ENCODE data around the gene LAMB4.

Gene LAMB4

DNA sequence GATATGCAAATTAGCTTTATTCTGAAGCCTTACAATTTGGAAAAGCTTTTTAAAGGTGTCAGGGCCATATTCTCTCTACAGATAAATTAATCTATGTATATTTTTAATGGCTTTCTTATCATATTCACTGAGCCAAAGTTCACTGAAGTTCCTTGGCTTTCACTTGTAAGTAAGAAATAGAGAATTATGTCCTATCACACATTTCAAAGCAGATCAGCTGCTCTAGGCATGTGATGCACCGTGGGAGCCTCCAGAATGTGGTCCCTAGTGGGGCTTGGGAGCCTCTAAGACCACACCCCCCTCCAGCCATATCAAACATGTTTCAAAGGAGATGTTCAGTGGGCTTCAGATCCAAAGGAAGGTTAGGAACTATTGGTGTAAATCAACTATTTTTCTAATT is 51.5 kb downstream of the LAMB4 start:
- DNase-seq (ENCODE audit: low read depth in 2 of 2), result no peak

DNA sequence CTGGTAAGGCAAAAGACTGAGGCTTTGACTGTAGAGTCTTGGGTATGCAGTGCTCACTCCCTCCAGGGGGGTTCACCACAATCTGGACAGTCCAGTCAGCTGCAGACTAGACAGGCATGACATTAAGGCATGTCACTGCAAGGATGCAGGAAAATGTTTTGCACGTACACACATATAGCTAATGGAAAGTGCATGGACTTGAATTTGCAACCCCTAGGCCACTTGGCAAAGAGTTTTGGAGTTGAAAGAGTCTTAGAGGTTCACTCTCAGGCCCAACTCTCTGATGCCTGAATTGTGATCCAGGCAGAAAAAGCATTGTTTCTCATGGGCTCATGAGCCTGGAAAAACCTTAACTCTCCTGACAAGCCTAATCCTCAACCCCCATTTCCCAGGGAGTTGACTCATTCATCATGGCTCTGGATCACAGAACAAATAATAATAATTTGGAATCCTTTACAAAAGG is 51.9 kb downstream of the LAMB4 start:
- DNase-seq (ENCODE audit: low read depth in 2 of 2), result no peak

DNA sequence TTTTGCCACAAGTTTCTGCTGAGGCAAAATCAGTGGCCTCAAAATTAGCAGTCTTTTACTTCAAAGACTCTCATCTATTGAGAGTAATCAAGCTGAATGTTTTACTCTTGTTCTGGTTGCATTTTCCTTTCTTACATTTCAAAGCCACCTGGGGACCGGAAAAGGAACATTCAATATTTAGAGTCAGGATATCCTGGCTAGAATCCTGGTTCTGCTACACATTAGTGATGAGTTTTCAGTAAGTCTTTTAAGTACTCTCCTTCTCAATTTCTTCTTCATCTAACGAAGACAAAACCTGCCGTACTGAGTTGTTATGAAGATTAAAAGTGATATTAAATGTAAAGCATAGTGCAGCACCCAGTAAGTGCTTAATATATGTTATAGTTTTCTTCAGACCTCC is 52.5 kb downstream of the LAMB4 start:
- DNase-seq (ENCODE audit: low read depth in 2 of 2), result no peak

DNA sequence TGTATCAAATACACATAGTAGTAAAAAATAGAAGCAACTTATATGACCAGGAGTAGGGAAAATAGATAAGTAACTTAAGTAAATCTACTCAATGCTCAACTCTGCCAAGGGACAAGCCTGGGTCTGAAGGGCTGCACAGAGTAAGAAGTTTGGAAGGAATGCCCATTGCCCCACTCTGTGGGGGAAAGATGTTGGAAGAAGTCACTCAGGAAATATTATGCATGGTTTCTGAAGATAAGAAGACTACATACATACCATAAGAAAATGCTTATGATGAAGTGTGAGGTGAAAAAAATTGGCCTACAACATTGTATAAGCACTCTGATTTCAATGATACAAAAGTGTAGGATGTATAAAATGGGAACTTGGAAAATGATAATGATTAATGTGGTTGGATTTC is 54.0 kb downstream of the LAMB4 start:
- DNase-seq (ENCODE audit: low read depth in 2 of 2), result no peak

DNA sequence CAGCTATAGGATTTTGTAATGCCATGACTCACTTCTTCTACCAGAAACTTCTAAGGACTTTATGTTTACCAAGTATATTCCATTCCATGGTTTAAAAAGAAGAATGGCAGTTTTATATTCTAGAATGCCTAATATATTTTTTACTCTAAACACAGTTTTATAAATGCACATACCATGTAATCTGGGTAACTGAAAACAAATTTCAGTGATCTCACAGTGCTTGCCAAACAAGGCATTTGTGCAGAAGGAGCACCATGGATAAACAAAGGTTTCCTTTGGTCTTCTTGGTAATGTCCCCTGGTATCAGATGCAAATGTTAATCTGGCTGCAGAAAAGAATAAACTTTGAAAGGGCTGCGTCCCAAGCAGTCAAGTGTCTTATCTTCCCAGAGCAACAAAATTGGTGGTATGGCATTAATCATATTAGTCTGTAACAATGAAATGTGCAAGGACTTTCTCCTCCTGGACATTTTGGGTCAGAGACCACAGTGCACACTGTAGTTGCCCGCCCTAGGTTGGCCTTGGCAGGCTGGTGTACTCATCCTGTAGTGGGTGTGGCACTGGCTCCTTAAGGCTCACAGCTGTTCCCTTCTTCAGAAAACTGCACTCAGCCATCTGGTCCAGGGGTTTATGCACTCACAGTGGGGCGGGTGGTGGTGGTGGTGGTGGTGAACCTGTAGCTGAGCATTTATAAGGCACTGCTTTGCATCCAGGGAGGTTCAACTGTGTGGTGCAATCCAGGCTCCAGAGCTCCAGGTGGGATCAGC is 56.7 kb downstream of the LAMB4 start:
- DNase-seq (ENCODE audit: low read depth in 2 of 2), result no peak

DNA sequence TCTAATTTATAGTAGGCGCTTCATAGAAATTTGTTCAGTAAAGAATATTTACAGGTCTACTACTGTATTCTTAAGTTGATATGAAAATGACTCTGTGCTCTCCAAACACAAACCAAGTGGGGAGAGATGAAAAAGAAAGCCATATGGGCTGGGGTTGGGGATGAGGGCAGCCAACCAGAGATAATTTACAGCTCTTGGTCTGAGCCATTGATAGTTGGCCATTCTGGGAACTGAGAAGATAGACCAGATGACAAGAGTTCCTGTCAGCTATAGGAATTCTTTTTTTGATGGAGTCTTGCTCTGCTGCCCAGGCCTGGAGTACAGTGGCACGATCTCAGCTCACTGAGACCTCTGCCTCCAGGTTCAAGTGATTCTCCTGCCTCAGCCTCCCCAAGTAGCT is 57.4 kb downstream of the LAMB4 start:
- DNase-seq (ENCODE audit: low read depth in 2 of 2), result no peak

DNA sequence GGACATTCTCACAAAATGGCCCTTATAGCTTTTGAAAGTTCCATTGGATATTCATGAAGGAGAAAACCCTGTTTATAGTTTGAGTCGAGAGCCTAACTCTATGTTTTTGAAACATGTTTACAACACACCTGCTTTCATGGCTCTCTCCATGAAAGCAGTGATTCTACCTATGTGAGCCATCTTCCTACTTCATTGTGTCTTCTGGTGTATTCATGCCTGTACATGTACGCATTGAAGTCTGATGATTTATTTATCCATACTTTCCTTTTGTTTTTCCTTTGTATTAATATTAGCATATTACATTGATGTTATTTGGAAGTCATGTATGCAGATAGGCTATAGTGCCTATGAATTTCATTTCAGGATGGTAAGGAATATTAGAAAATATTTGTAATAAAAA is 58.0 kb downstream of the LAMB4 start:
- no peak for DNase-seq (ENCODE audit: low read depth in 2 of 2)

DNA sequence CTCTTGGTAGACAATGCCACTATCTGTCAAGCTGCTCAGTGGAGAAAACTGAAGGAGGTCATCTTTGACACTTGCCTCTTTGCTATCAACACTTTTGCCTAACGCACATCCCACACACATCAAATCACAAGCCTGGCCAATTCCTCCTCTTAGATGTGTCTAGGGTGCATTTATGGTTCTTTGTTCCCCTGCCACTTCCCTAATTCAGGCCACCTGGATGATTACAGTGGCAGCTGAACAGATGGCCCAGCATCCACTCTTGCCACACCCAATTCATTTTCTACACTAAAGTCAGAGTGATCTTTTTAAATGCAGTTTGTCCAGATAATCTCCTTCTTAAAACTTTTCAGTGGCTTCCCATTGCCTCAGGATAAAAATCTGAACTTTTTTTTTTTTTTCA is 58.6 kb downstream of the LAMB4 start:
- no peak for DNase-seq (ENCODE audit: low read depth in 2 of 2)

DNA sequence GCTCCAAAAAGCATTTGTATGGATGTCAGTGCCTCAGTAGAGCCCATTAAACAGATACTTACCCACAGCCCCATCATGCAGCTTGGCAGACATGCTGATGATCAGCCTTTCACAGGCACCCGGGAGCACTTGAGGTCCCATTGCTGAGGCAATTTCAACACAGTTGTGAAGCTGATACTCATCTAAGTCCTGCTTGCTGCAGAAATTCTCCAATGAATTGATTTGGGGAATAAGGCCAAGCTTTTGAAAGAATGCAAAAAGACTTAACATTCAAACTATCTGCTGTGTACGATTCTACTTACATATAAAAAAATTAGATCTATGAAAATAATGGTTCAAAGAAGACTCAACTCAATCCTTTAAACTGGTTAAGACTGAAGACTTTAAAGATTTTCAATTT is 60.5 kb downstream of the LAMB4 start:
- DNase-seq (ENCODE audit: low read depth in 2 of 2), result no peak

DNA sequence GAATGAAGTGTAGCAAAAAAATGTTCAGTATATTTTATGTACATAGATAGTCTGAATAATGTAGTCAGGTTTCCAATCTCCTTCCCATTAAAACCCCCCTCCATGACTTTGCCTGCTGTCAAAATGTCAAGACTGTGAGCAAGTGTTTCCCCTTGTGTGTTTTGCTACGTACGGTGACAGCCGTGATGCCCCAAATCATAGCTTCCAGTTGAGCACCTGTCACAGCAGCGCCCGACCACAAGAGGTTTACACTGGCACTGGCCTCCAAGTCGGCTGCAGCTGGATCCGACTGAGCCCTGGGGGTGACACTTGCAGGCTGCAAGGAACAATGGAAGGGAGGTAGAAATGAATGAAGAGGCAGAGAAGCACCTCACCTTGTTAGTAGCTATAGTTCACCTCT is 62.3 kb downstream of the LAMB4 start:
- no peak for DNase-seq (ENCODE audit: low read depth in 2 of 2)

DNA sequence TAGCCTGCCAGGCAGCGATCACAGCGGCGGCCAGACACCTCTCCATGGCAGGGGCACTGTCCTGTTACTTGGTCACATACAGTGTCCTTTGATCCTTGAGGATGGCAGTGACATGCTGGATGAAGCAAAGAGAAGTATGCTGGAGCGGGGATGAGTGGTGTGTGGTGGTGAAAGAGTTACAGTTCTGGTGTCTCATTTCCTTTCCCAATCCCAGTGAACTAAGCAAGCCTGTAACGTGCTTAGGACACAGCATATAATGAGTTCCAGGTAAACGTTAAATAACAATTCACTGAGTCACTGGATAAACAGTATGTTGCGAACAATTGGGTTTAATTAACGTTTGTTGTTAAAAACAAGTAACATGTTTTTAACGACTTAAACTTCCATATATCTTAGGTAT is 63.7 kb downstream of the LAMB4 start:
- DNase-seq (ENCODE audit: low read depth in 2 of 2), result no peak

DNA sequence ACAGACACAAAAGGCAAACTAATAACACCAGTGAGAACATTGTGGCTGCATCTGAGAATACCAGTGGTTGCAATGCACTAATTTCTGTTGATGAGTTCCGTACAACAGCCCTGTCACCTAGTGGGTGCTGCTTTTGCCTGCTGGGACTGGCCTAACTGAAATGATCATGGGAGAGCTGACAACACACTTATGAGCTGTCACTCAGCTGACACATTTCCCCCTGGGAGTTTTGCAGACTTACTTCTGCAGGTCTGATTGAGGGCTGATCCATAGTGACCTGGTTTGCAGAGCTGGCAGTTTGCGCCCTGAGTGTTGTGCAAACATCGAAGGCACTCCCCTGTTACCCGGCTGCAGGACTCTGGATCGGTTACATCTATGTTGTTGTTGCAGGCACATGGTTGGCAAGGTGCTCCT is 66.6 kb downstream of the LAMB4 start:
- no peak for DNase-seq (ENCODE audit: low read depth in 2 of 2)

DNA sequence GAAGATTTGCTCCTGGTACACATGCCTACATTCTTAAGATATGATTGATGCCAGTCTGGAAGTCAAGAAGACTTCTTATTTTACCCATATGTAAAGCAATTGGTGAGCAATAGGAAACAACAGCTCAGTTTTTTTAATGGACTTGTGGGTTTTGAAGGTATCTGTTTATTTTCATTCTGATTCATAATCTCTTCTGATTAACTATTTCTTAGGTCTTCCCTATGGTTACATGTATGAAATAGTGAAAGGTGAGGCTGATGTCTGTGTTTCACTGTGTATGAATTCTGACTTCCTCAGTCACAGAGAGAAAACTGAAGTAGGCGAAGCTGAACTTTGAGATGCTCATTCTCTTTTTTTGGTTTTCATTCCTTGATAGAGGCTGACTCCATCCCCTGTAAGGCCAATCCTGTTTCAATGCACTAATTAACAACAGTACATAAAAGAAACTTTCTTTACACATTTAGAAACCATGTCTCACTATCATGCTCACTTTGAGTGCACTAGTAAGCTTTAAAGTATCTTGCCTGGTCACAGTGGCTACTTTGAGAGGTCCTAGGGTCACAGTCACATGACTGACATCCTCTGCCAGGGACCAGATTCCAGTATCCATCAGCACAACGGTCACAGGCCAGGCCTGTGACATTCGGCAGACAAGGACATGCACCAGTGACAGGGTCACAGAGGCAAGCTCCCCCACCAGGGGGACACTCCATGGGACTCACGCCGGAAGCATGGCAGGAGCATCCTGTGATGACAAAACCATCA is 67.7 kb downstream of the LAMB4 start:
- no peak for DNase-seq (ENCODE audit: low read depth in 2 of 2)

DNA sequence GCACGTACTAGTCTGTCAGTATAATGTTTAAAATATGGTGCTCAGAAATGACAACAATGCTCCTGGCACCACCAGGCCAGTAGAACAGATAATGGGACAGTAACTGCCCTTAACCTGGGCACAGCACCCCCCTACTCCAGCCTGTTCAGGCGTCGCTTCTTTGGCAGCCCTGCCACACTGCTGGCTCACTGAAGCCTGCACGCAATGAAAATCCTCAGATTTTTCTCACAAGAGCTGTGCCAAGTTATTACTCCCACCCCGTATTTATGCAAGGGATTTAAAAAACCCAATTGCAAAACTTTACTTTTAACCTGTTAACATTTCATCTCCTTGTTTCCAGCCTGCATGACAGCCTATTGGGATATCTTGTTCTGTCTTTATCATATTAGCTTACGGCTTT is 70.6 kb downstream of the LAMB4 start:
- DNase-seq (ENCODE audit: low read depth in 2 of 2), result no peak

DNA sequence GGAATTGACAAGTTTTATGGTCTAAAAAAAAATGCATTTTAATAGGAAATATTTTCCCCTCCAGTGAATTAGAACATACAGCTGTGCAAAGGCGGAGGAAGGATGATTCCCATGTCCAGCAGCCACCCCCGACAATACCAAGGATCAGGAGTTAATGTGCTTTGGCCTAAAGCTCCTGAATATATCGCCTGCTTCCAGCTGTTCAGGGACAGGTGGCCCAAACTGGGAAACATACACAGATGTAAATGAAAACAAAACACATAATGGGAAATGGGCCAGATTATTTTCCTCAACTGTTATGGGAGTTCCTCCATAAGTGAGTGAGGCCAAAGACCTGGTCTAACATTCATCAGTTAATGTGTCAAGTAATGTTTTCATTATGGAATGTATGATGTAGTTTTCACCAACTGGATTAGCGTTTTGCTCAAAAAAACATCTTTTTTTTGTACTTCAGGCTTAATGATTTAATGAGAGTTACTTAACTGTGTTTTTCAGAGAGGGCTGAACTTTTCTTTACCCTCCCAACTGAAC is 72.1 kb downstream of the LAMB4 start:
- DNase-seq (ENCODE audit: low read depth in 2 of 2), result no peak

DNA sequence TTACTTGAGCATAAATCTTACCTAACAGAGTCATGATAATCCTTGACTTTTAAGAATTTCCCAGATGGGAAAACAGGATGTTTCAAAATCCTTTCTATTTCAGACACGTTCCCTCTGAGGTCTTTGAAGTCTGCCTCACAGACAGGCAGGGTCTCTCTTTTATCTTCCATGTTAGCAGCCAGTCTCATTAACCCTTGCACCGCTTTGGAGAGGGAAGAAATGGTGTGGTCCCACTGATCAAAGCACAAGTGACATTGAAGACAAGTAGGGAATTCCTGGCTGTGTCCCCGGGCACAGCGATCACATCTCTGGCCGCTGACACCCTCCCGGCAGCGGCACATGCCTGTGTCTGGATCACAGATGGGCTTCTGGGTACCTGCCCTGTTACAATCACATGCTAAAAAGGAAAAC is 74.5 kb downstream of the LAMB4 start:
- DNase-seq (ENCODE audit: low read depth in 2 of 2), result no peak

DNA sequence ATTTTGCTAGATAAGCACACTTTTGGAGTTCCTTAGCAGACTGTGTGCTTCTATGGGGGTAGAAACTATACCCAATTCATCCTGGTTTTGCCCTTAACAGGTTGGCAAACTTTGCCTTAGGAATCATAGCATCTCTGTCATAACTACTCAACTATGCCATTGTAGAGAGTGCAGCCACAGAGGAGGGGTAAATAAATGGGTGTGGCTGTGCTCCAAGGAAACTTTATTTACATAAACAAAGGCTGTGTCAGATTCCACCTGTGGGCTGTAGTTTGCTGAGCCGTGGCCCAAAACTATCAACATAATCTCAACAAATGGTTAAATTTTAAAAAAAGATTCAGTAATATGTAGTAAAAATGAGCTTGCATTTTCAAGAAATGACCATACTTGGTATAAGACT is 75.6 kb downstream of the LAMB4 start:
- no peak for DNase-seq (ENCODE audit: low read depth in 2 of 2)

DNA sequence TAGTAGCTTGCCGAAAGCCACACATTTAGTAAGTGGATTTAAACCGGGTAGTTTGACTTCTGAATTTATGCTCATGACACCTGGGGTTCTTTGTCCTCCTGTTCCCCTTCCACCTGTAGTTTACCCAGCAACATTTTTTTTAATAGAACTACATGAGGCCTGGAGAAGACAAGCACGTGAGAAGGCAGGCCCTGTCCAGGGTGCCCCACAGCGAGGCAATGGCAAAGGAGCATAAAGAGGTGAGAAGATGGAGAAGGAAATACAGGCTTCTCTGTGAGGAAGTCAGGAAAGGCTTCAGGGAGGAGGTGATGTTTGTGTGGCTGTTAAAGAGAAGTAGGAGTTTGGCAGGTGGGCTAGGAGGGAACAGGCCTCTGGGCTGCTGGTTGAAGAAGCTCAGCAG is 76.9 kb downstream of the LAMB4 start:
- no peak for DNase-seq (ENCODE audit: low read depth in 2 of 2)

DNA sequence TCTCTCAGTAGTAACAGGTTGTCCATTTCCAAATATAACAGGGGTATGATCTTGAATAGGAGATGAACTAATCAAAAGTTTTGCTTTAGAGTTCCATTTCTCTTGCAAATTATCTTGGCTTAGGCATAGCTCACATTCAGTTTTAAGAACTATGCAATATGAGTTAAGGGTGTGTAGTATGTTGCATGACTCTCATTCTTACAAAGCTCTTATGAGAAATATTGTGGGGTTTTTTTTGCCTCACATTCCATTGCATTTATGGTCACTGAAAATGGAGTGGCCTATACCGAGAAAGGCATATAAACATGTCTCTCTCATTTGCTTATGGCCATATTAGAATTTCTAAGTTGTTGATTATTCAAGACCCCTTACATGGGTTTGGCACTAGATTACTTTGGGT is 78.7 kb downstream of the LAMB4 start:
- no peak for DNase-seq (ENCODE audit: low read depth in 2 of 2)

DNA sequence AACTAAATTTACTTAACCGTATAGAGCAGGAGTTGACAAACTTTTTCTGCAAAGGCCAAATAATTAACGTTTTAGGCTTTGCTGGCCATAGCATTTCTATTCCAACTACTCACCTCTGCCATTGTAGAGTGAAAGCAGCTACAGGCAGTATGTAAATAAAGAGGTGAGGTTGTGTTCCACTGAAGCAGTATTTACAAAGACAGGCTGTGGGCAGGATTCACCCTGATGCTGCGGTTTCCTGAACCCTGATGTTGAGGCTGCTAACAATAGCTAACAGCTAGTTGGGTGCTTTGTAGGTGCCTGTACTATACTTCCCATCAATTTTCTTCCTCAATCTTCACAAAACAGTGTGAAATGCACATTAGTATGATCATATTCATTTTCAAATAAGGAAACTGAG is 80.2 kb downstream of the LAMB4 start:
- DNase-seq (ENCODE audit: low read depth in 2 of 2), result no peak

DNA sequence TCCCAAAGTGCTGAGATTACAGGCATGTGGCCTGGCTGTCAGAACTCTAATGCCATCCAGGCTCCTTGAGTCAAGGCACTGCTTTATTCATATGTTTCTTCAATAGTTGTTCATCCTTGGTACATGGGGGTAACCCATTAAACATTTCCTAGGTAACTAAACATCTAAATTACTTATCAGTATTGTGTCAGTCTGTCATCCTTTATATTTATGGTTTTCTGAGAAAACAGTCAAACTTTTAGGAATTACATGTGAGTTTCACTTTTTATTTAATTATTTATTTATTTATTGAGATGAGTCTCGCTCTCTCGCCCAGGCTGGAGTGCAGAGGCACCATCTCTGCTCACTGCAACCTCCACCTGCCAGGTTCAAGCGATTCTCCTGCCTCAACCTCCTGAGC is 81.7 kb downstream of the LAMB4 start:
- no peak for DNase-seq (ENCODE audit: low read depth in 2 of 2)

DNA sequence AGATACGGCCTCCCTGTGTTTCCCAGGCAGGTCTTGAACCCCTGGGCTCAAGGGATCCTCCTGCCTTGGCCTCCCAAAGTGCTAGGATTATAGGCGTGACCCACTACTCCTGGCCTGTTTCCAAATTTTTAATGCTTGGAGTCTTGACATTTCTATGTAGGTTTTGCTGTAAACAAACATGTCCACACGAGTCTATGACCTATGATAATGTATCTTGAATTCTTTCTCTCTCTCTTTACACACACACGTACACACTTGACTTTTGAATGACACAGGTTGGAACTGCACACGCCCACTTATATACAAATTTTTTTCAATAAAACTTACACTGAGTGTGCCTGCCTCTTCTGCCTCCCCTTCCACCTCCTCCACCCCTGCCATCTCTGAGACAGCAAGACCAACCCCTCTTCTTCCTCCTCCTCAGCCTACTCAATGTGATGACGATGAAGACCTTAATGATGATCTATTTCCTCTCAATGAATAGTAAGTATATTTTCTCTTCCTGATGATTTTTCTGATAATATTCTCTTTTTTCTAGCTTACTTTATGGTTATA is 83.1 kb downstream of the LAMB4 start:
- DNase-seq (ENCODE audit: low read depth in 2 of 2), result no peak

DNA sequence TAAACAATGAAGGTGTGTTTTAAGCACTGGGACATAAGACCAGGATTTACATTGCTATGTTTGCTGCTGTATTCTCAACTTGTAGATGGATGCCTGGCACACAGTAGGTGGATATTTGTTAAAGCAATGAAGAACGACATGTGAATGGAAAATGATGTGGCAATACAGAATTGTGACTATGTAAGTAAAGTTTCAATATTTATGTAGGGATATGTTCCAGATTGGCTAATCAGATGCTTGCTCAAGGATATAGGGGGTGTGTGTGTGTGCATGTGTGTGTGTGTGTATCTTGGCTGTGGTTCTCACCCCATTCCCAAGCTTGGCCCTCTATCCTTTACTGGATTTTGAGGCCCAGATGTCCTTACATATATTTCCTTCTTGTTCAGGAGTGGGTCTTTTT is 84.5 kb downstream of the LAMB4 start:
- DNase-seq (ENCODE audit: low read depth in 2 of 2), result no peak
